Measurements from ENCODE around the gene CDH20.

- no peak for TF ChIP-seq POLR2A (IDR thresholded peaks at IDR 0.05; ENCODE audit: low read length)
- TF ChIP-seq GATA1 (IDR thresholded peaks at IDR 0.05; ENCODE audit: low read depth, low read length), result no peak
Measured at GRCh38 chr18:61554117-61554776, 221.0 kb downstream of the CDH20 start.
